PC-9 (cell line): ENCODE data around the gene CDH24. TPM values are rescaled to one million over a fixed set of nuclear protein-coding genes. Genes with fewer than 3 reads are reported as not detected.

Experiments
- BruUV-seq: library from RNA; stranded (reverse); fragments of 400-500 nt; replicated peaks from 2 replicates; lab custom pipeline; 2021; lab: Mats Ljungman, UMichigan
- CTCF ChIA-PET: fragments of 300-600 bp; sonication (Branson Sonifier 250); formaldehyde crosslinking; loops from one replicate; lab custom pipeline; 2022; ENCODE audit warnings: antibody characterized with exemption; lab: Charles Lee
- POLR2A ChIA-PET: fragments of 300-600 bp; sonication (Branson Sonifier 250); formaldehyde crosslinking; loops from one replicate; lab custom pipeline; 2022; ENCODE audit warnings: antibody characterized with exemption; ENCODE audit not compliant: unreplicated experiment; lab: Charles Lee
- DNase-seq, 2 experiments: peaks; one replicate each; pipeline versions ENCODE4 v3.0.0 to v3.0.0-alpha.2; 2015 to 2022; ENCODE audit warnings: mixed read lengths in 1 of 2
- H2AFZ ChIP-seq: fragments of 200-600 bp; sonication (generic); 2 replicates; pipeline ENCODE4 v1.8.1; 2017; ENCODE audit warnings: antibody characterized with exemption
- H3F3A ChIP-seq: fragments of 200-600 bp; sonication (generic); 2 replicates; pipeline ENCODE4 v1.8.1; 2017; ENCODE audit warnings: antibody characterized with exemption, mild to moderate bottlenecking, low read depth; ENCODE audit not compliant: insufficient read depth
- H3K27ac ChIP-seq: fragments of 200-600 bp; sonication (generic); 2 replicates; pipeline ENCODE4 v1.6.1; 2016; ENCODE audit warnings: mixed run types
- H3K27me3 ChIP-seq: fragments of 200-600 bp; sonication (generic); 2 replicates; pipeline ENCODE4 v1.6.1; 2016; ENCODE audit warnings: low read depth, mixed run types; ENCODE audit not compliant: insufficient read depth
- H3K36me3 ChIP-seq: fragments of 200-600 bp; sonication (generic); 2 replicates; pipeline ENCODE4 v1.6.1; 2016; ENCODE audit warnings: low read depth, mixed run types
- H3K4me1 ChIP-seq: fragments of 200-600 bp; sonication (generic); replicated peaks from 2 replicates; pipeline ENCODE4 v1.6.1; 2016; ENCODE audit warnings: mixed run types; ENCODE audit not compliant: insufficient read depth
- H3K4me2 ChIP-seq: fragments of 200-600 bp; sonication (generic); 2 replicates; pipeline ENCODE4 v1.6.1; 2017; ENCODE audit warnings: mixed run types
- H3K4me3 ChIP-seq: fragments of 200-600 bp; sonication (generic); 2 replicates; pipeline ENCODE4 v1.6.1; 2016; ENCODE audit warnings: mixed run types
- H3K79me2 ChIP-seq: fragments of 200-600 bp; sonication (generic); 2 replicates; pipeline ENCODE4 v1.6.1; 2017; ENCODE audit warnings: low read depth, mixed run types
- H3K9me2 ChIP-seq: fragments of 200-600 bp; sonication (generic); 2 replicates; pipeline ENCODE4 v1.8.1; 2017; ENCODE audit warnings: mild to moderate bottlenecking; ENCODE audit not compliant: insufficient read depth
- H3K9me3 ChIP-seq: fragments of 200-600 bp; sonication (generic); 2 replicates; pipeline ENCODE4 v1.8.1; 2016; ENCODE audit warnings: low read depth; ENCODE audit not compliant: insufficient read depth
- H4K20me1 ChIP-seq: fragments of 200-600 bp; sonication (generic); 2 replicates; pipeline ENCODE4 v1.8.1; 2017; ENCODE audit not compliant: insufficient read depth
- CTCF ChIP-seq: fragments of 200-600 bp; sonication (generic); conservative IDR thresholded peaks from 2 replicates; pipeline ENCODE4 v1.6.1; 2017; ENCODE audit warnings: mixed run types, antibody characterized with exemption, mild to moderate bottlenecking, moderate library complexity
- EZH2 ChIP-seq: fragments of 200-600 bp; sonication (generic); IDR thresholded peaks from 2 replicates; pipeline ENCODE4 v1.8.0; 2017; ENCODE audit warnings: antibody characterized with exemption, low read depth
- intact Hi-C: fragments of 100-400 bp; cut with micrococcal nuclease; formaldehyde crosslinking; loops from one replicate; pipeline ENCODE4 v1.10.0; 2022; ENCODE audit not compliant: unreplicated experiment
- total RNA-seq: library from RNA; stranded (reverse); gene quantifications from 2 replicates; pipeline ENCODE4 v1.2.3, GENCODE V29; 2021

The CDH24 gene
- total RNA-seq, 1 experiment from 2014 or later, result 16.4 TPM

- Histone ChIP-seq H2AFZ (no peak overlapping the region), H3K27ac (peak overlapping the region; percentile 73), H4K20me1 (peaks cover 10% of the 10 kb centered on the region), H3K27me3 (no peaks in the 10 kb centered on the region), H3K79me2 (peaks cover 53% of the 10 kb centered on the region), H3K4me2 (peak overlapping the region; percentile 98), H3K4me1 (peaks cover 27% of the 10 kb centered on the region), H3K4me3 (peak overlapping the region; percentile 83), H3K9me2 (no peaks in the 10 kb centered on the region), H3K36me3 (peaks cover 20% of the 10 kb centered on the region; the same call in 1 of the 2 replicates), H3F3A (peaks cover 36% of the 10 kb centered on the region), H3K9me3 (no peaks in the 10 kb centered on the region)
- no peak for DNase-seq
- BruUV-seq, result no TSS peak
- ChIA-PET POLR2A (interaction anchor here (0.7 kb wide), 1 partner anchor 45 kb away, joined by 4 read pairs; no protein-coding TSS in a partner anchor), CTCF (interaction anchor here (0.6 to 1.4 kb wide), 5 partner anchors 8 to 289 kb away, joined by 3 to 11 read pairs (median 6); no protein-coding TSS in a partner anchor)
- TF ChIP-seq CTCF, result no peak
- intact Hi-C loops, result loop anchor here (10.0 kb wide), 1 partner anchor 234 kb away; the partner anchor contains the start of genes BCL2L2 and PPP1R3E
These were observed 13.2 kb upstream of the CDH24 start for GRCh38 chr14:23070262-23071129.

GRCh38 chr14:23069413-23069806, 12.1 kb upstream of the CDH24 start:
- POLR2A ChIA-PET, result interaction anchor here (0.5 kb wide), 1 partner anchor 26 kb away, joined by 4 read pairs; the partner anchor contains the start of genes ACIN1 and C14orf119
- Histone ChIP-seq H3K4me3 (no peak overlapping the region), H3K27me3 (no peaks in the 10 kb centered on the region), H3K4me1 (peaks cover 28% of the 10 kb centered on the region), H3K27ac (no peak overlapping the region), H3K9me2 (no peaks in the 10 kb centered on the region), H3K36me3 (peaks cover 27% of the 10 kb centered on the region; the same call in 1 of the 2 replicates), H4K20me1 (peaks cover 10% of the 10 kb centered on the region), H2AFZ (no peak overlapping the region), H3F3A (peaks cover 46% of the 10 kb centered on the region), H3K9me3 (no peaks in the 10 kb centered on the region), H3K79me2 (peaks cover 45% of the 10 kb centered on the region), H3K4me2 (no peak overlapping the region)
- DNase-seq, result no peak
- intact Hi-C loops, result loop anchor here (2.0 kb wide), 1 partner anchor 39 kb away; no protein-coding TSS in a partner anchor
- no peak for TF ChIP-seq CTCF
- TF ChIP-seq EZH2, result no peak
- BruUV-seq, result no TSS peak
- CTCF ChIA-PET, result interaction anchor here (0.5 to 1.5 kb wide), 15 partner anchors 8 to 596 kb away, joined by 3 to 15 read pairs (median 4); partner anchors contain the start of genes ACIN1, C14orf119 and DAD1

- ChIA-PET POLR2A (interaction anchor here (0.5 kb wide), 2 partner anchors 26 to 40 kb away, joined by 4 to 31 read pairs; partner anchors contain the start of genes ACIN1 and C14orf119), CTCF (interaction anchor here (0.5 to 1.5 kb wide), 25 partner anchors 9 to 886 kb away, joined by 3 to 15 read pairs (median 4); partner anchors contain the start of genes ACIN1, C14orf119, DAD1 and PABPN1)
- TF ChIP-seq CTCF (peak; percentile 90), EZH2 (no peak)
- intact Hi-C loops, result loop anchor here (2.0 kb wide), 1 partner anchor 40 kb away; no protein-coding TSS in a partner anchor
- DNase-seq, result peak; percentile 72 to 77
- peaks cover 33% of the 10 kb centered on the region for H3K4me1 ChIP-seq
- peaks cover 52% of the 10 kb centered on the region for H3F3A ChIP-seq
- H4K20me1 ChIP-seq, result peaks cover 10% of the 10 kb centered on the region
- BruUV-seq, result no TSS peak
- no peaks in the 10 kb centered on the region for H3K9me2 ChIP-seq
- no peak overlapping the region for H3K27ac ChIP-seq
- H3K36me3 ChIP-seq, result peaks cover 27% of the 10 kb centered on the region; the same call in 1 of the 2 replicates
- peaks cover 45% of the 10 kb centered on the region for H3K79me2 ChIP-seq
- no peak overlapping the region for H3K4me3 ChIP-seq
- H3K4me2 ChIP-seq, result peak overlapping the region; percentile 38; the same call in 1 of the 2 replicates
- H3K27me3 ChIP-seq, result no peaks in the 10 kb centered on the region
- no peaks in the 10 kb centered on the region for H3K9me3 ChIP-seq
- no peak overlapping the region for H2AFZ ChIP-seq
These were observed 11.6 kb upstream of the CDH24 start for GRCh38 chr14:23068789-23069412.
